ENCODE measurements around the gene XIRP2. TPM values are rescaled to one million over a fixed set of nuclear protein-coding genes. Genes with fewer than 3 reads are reported as not detected.

The XIRP2 gene
- polyA plus RNA-seq, 2 of the 4 experiments (the other 2 are of a cell fraction), result not detected

- no peaks in the 10 kb centered on the region for H3K9me3 ChIP-seq
- no peak overlapping the region for H3K4me3 ChIP-seq
- H3K4me1 ChIP-seq, result no peaks in the 10 kb centered on the region
- CTCF ChIA-PET, result no interaction called here
- no peak for TF ChIP-seq RAD21 (conservative IDR thresholded peaks at IDR 0.05 in 1 of 2, IDR thresholded peaks at IDR 0.05 in 1 of 2)
- TF ChIP-seq RNF2 (IDR thresholded peaks at IDR 0.05; ENCODE audit: borderline replicate concordance, low read depth), result no peak
- ATAC-seq (no peak), FAIRE-seq (no peak), DNase-seq (ENCODE audit: low read depth in 1 of 2, low spot score in 1 of 2) (no peak)
- no peak overlapping the region for H3K4me2 ChIP-seq
- H3K27ac ChIP-seq, result no peak overlapping the region
- 5% methylated on average over 1 of the region's 1 CpG for WGBS (ENCODE audit: missing lambda C conversion rate)
- POLR2A ChIA-PET, result no interaction called here
Observed at GRCh38 chr2:166841679-166842078, 46.6 kb upstream of the XIRP2 start.

GRCh38 chr2:166844111-166844510, 44.2 kb upstream of the XIRP2 start:
- 0% methylated on average over 1 of the region's 1 CpG for WGBS (ENCODE audit: missing lambda C conversion rate)
- no peak for ATAC-seq
- H3K27ac ChIP-seq, result no peak overlapping the region
- no peak overlapping the region for H3K4me2 ChIP-seq
- ChIA-PET POLR2A (no interaction called here), CTCF (no interaction called here)
- H3K9me3 ChIP-seq, result no peaks in the 10 kb centered on the region
- H3K4me3 ChIP-seq, result no peak overlapping the region
- FAIRE-seq, result no peak
- H3K4me1 ChIP-seq, result no peaks in the 10 kb centered on the region
- DNase-seq (ENCODE audit: low read depth in 1 of 2, low spot score in 1 of 2), result no peak
- TF ChIP-seq SMC3 (IDR thresholded peaks at IDR 0.05) (no peak), GATA3 (IDR thresholded peaks at IDR 0.05; ENCODE audit: borderline replicate concordance) (no peak), CBX2 (IDR thresholded peaks at IDR 0.05; ENCODE audit: borderline replicate concordance, low read depth) (no peak), ESRRA (IDR thresholded peaks at IDR 0.05; ENCODE audit: borderline replicate concordance, low read length) (no peak), SREBF2 (IDR thresholded peaks at IDR 0.05) (no peak), E2F6 (IDR thresholded peaks at IDR 0.05; ENCODE audit: borderline replicate concordance, low read depth) (no peak)
- TF ChIP-seq, protein P1, sequence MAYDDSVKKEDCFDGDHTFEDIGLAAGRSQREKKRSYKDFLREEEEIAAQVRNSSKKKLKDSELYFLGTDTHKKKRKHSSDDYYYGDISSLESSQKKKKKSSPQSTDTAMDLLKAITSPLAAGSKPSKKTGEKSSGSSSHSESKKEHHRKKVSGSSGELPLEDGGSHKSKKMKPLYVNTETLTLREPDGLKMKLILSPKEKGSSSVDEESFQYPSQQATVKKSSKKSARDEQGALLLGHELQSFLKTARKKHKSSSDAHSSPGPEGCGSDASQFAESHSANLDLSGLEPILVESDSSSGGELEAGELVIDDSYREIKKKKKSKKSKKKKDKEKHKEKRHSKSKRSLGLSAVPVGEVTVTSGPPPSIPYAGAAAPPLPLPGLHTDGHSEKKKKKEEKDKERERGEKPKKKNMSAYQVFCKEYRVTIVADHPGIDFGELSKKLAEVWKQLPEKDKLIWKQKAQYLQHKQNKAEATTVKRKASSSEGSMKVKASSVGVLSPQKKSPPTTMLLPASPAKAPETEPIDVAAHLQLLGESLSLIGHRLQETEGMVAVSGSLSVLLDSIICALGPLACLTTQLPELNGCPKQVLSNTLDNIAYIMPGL (CRISPR knock-in tag; IDR thresholded peaks at IDR 0.05; ENCODE audit: borderline replicate concordance), result no peak

DNA sequence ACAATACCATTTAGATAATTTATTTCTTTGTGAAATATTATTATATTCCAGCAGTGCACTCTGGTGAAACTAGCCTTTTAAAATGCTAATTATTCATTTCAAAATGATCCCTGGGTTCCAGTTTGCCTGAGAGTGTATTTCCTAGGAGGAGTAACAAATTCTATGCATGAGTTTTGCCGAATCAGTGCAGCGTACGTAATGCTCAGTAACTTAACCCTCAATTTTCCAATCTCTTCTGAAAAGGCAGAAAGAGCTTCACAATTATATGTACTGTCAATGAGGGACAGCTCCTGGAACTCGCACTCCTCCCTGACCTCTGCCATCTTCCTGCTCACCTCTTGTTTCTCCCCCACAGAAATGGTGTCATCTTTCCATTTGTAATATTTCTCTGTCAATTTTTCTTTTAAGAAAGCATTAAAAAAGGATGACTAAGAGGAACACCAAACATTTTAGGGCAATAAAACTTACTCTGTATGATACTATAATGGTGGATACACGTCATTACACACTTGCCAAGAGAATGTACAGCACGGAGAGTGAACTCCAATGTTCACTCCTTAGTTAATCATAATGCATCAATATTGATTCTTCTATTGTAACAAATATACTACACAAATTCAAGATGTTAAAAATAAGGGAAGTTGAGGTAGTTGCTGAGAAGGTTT, 25.7 kb upstream of the XIRP2 start:
- WGBS (ENCODE audit: missing lambda C conversion rate), result 4% methylated on average over 6 of the region's 6 CpGs
- Histone ChIP-seq H3K4me1 (no peaks in the 10 kb centered on the region), H3K4me3 (no peak overlapping the region), H3K9me3 (no peaks in the 10 kb centered on the region), H3K27ac (no peak overlapping the region), H3K4me2 (no peak overlapping the region)
- ATAC-seq, result no peak
- CTCF ChIA-PET, result no interaction called here
- TF ChIP-seq JUNB (IDR thresholded peaks at IDR 0.05) (no peak), HOXB13 (CRISPR knock-in tag; IDR thresholded peaks at IDR 0.05; ENCODE audit: low read depth) (no peak)
- peak in 1 of 2 experiments; percentile 3 for DNase-seq (ENCODE audit: low read depth in 1 of 2, low spot score in 1 of 2)
- POLR2A ChIA-PET, result no interaction called here
- no peak for FAIRE-seq

DNA sequence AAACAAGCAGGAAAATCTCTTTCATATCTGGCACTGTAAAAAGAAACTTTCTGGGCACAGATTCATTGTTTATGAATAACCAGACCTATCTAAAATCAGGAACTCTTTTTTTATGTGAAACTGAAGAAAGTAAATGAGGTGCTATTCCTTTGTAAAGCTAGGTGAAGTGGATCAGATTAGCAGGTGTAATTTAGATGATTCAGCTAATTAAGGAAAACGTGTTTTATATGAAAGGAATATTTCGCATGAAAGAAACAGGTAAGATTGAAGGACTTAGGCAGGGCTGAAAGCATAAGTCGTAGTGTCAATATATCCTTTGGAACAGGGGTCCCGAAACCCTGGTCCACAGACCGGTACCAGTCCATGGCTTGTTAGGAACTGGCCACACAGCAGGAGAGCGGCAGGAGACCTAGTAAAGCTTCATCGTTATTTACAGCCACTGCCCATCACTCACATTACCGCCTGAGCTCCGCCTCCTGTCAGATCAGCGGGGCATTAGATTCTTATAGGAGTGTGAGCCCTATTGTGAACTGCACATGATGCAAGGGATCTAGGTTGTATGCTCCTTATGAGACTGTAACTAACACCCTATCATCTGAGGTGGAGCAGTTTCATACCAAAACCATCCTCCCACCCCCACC, 20.3 kb upstream of the XIRP2 start:
- CTCF ChIA-PET, result interaction anchor here (0.6 kb wide), 2 partner anchors 278 to 522 kb away, joined by 3 to 5 read pairs; no protein-coding TSS in a partner anchor
- POLR2A ChIA-PET, result no interaction called here
- Histone ChIP-seq H3K4me2 (no peak overlapping the region), H3K9me3 (no peaks in the 10 kb centered on the region; the same call in 2 of the 3 replicates), H3K4me3 (no peak overlapping the region), H3K27ac (no peak overlapping the region), H3K4me1 (no peaks in the 10 kb centered on the region)
- ATAC-seq, result no peak
- FAIRE-seq, result no peak
- no peak for DNase-seq (ENCODE audit: low read depth in 1 of 2, low spot score in 1 of 2)
- 24% methylated on average over 7 of the region's 10 CpGs for WGBS (ENCODE audit: missing lambda C conversion rate)
- no peak for TF ChIP-seq BHLHE40 (IDR thresholded peaks at IDR 0.05; ENCODE audit: low read depth, low read length)
- TF ChIP-seq POLR2AphosphoS2 (conservative IDR thresholded peaks at IDR 0.05; ENCODE audit: low read length), result no peak
- no peak for TF ChIP-seq ZC3H11A (IDR thresholded peaks at IDR 0.05)
- no peak for TF ChIP-seq CBX8 (IDR thresholded peaks at IDR 0.05)
- TF ChIP-seq MAFK (IDR thresholded peaks at IDR 0.05; ENCODE audit: partially characterized antibody), result peak; percentile 60
- TF ChIP-seq RARB (CRISPR knock-in tag; IDR thresholded peaks at IDR 0.05), result no peak
- TF ChIP-seq RAD21 (conservative IDR thresholded peaks at IDR 0.05 in 1 of 2, IDR thresholded peaks at IDR 0.05 in 1 of 2), result no peak
- TF ChIP-seq EHF (CRISPR knock-in tag; IDR thresholded peaks at IDR 0.05), result no peak
- no peak for TF ChIP-seq REST (IDR thresholded peaks at IDR 0.05)
